ENCODE data around the gene MBOAT1.

MBOAT1 gene

GRCh38 chr6:20128018-20128417, 84.3 kb downstream of the MBOAT1 start:
- no peak for DNase-seq

DNA sequence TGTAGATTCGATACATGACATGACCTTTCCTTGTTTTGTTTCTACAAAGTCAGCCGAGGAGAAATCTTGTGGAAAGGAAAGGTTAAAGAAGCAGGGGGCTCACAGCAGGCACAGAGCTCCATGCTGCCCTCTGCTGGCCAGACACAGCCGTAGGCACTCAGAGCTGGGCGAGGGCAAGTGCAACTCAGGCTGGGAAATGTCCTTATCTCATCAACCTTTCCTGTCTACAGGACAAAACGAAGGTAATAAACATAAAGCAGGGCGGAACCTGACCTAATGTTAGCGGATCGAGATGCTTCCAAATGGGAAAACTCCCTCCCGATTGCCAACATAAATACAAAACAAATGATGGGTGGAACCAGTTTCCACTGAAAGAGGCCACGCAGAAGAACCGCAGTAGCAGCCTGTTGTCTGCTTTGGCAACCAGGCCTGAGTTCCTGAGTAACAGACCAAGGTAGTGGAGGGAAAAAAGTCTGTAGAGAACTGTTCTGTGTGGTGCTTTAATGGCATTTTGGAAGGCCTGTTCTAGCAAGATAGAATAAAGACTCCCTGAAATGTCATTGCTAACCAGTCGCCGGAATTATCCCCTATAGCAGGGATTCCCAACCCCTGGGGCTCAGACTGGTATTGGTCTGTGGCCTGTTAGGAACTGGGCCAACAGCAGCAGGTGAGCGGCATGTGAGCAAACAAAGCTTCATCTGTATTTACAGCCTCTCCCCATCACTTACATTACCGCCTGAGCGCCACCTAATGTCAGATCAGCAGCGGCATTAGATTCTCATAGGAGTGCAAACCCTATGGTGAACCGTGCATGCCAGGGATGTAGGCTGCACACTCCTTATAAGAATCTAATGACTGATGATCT, 85.2 kb downstream of the MBOAT1 start:
- DNase-seq = peak; percentile 74

- DNase-seq = no peak
Observed at GRCh38 chr6:20126102-20126752, 86.0 kb downstream of the MBOAT1 start.

DNA sequence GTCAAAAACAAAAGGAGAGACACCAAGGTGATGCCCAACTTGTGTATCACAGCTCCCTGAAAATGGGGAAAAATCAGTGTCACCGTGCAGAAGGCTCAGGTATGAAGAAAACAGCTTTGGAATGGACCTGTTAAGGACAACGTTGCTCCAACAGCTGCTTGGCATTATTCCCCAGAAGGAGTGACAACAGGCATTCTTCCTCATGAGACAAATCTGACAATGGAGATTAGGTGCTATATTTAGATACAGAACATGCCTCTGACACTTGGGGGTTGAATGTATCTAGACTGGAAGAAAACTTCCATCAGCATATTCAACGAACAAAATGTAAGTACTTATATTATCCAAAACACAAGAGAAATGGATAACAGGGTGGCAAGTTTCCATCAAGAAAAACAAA, 87.7 kb downstream of the MBOAT1 start:
- no peak for DNase-seq

- DNase-seq = no peak
Observed at GRCh38 chr6:20119485-20119884, 92.8 kb downstream of the MBOAT1 start.

DNA sequence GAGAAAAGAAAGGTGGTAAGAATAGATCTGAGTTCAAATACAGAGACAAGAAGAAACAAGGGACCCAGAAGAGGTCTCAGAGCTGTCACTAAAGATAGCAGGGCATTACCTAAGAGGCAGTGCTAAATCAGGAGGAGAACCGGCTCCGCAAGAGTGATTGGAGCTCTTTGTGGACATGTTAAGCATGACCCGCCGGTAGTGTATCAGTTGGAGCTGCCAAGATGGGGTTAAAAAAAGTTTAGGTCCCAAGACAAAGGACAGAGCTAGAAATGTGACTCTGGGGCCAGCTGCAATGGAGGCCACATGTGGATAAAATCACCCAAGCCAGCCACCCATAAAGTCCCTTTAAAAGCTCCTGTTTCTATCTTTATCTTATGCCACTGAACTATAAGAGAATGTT, 93.4 kb downstream of the MBOAT1 start:
- DNase-seq = no peak

DNA sequence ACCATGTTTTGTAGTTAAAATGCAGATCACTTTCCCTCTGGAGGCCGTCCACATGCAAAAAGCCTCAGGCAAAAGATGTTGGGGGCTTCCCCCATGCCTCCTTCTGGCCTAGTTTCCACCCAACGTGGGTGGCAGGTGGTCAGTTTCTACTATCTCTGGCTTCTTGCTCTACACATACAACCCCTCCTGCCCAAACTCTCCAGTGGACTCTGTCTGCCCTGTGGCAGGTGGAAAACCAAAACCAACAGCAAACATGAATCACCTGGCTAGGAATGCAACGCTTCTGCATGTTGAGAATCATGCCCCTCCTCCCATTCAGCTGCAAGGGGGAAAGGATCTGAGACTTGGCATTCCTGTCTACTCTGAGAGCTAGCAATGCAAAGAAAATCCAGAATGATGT, 94.8 kb downstream of the MBOAT1 start:
- no peak for DNase-seq

- no peak for DNase-seq
Observed at GRCh38 chr6:20116792-20117191, 95.5 kb downstream of the MBOAT1 start.

- DNase-seq = no peak
Observed at GRCh38 chr6:20115246-20115980, 96.9 kb downstream of the MBOAT1 start.

DNA sequence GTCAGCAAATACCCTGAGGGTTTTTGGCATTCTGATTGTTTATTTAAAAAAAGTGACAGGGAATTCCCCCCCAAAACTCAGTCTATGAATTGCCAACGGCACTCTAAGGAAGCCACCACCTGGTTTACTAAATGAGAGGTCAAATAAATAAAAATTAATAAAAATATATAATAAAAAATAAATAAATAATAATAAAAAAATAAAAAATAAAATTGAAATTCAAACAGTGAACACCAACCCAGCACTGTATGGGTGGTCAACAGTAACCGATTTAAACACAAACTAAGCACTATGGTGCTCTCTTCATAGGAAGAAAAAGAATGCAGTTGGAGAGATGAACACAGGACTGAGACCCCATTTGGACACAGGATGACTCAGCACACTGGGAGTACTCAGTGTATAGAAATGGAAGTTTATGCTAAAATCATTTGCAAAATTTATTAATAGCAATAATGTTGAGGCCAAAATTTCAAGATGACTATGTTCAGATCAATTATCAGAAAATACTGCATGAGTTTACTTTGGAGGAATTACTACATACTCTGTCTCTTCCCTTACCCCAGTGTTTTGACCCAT, 98.5 kb downstream of the MBOAT1 start:
- DNase-seq = no peak

GRCh38 chr6:20112841-20113240, 99.4 kb downstream of the MBOAT1 start:
- DNase-seq = no peak

DNA sequence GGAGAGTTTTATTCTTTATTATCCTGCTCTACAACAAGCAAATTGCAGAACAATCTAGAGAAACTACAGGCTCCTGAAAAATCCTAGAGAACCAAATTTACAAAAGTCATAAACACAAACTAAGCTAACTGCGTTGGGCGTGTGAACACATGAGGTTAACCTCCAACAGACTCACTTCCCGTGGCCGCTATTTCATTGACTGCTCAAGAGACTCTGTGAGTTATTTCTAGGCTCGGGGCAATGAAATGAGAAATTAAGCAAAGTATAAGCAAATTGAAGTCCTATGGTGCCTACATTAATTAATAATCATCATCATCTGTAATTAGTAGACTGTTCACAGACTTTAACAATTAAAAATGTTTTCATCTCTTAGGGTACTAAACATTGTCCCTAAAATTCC, 100.0 kb downstream of the MBOAT1 start:
- DNase-seq = no peak

GRCh38 chr6:20110478-20110877, 101.8 kb downstream of the MBOAT1 start:
- DNase-seq = no peak

GRCh38 chr6:20109526-20109925, 102.7 kb downstream of the MBOAT1 start:
- DNase-seq = no peak

- DNase-seq = no peak
Observed at GRCh38 chr6:20105838-20106237, 106.4 kb downstream of the MBOAT1 start.

DNA sequence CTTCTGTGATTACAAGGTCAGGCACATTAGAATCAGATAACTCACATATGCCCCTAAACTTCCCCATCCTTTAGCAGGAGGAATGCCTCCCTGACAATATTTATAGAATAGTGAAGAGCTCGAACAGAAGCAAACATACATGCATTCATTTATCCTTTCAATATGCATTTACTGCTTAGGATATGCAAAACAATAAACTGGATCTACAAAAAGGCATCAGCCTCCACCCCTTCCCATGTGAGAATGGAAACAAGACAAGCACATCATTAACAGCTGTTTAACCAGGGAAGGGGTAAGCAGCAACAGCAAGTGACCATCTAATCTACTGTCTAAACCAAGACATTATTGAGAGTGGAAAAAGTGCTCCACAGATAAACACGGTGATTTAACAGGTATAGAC, 107.6 kb downstream of the MBOAT1 start:
- no peak for DNase-seq

- no peak for DNase-seq
Observed at GRCh38 chr6:20102397-20103073, 109.7 kb downstream of the MBOAT1 start.

DNA sequence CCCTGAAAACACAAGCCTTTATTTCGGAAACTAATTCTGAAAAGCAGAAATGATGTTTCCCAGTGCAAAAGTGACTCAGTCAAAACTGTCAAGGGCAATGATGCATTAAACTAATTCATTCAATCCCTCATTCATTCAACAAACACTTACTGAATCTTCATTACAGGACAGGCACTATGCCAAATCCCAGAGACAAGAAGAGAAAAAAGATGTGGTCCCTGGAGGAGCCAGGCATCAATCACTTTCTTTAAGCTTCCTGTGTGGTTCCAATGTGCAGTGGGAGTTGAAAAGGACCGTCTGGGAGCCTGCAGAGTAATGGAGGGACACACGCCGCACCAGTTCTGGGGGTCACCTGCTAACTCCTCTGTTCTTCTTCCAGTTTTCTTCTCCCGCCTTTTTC, 113.1 kb downstream of the MBOAT1 start:
- DNase-seq = no peak

DNA sequence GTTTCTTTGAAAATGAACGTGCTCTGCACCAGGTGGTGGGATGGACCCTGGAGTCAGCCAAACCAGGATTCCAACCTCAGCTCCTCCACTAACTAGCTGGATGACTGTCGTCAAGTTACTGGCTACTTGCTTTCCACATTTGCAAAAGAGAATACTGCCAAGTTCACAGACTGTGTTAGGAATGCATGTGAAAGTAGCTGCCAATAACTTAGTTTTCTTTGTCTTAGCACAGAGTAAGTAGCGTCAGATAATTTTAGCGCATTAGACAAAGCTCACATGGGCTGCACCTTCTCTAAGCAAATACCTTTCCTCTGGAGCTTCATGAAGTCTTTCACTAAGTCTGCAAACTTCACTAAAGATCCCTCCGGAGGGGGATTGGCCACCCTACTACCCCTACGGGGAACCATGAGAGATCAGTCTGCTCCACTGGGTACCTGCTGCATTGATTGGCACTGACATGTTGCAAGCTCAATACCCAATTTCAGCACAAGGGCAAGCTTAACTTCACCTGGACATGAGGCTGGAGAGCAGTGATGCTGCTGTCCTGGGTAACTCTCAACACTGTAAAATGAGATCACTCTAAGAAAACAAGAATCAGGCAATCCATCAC, 113.9 kb downstream of the MBOAT1 start:
- DNase-seq = no peak

GRCh38 chr6:20096536-20096935, 115.7 kb downstream of the MBOAT1 start:
- no peak for DNase-seq

DNA sequence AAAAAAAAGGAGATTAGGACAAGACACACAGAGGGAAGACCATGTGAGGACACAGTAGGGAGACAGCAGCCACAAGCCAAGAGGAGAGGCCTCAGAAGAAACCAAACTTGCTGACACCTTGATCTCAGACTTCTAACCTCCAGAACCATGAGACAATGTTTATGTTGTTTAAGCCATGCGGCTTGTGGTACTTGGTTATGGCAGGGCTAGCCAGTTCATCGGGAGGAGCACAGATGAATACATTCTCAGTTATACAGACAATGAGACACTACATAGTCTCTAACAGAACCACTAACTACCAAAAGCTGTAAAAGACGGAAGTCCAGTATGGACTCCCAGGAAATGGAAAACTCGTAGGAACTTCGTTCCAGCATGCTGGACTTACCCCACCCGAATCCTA, 116.8 kb downstream of the MBOAT1 start:
- DNase-seq = no peak

DNA sequence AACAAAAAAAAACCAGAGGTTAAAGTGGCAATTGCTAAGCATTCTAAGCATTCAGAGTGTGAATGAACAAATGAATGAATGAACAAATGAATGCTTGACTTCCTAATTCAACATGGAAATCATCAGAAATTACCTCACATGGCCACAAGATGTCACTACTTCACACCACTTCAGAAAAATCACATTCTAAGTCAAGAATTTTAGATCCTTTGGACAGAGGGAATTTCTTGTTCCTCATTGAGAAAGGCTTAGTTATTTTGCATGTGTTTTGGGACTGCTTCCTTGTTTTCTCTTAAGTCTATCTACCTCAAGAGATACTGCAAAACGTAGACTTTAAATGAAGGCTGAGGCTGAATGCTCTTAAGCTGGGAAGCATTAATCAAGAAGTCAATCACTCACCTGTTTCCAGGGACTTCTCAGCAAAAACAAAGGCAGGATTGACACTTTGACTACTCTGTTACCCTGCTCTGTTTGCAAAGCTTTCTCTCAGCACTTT, 120.2 kb downstream of the MBOAT1 start:
- peak; percentile 1 for DNase-seq
